Measurements from ENCODE around the gene CCZ1B. TPM values are rescaled to one million over a fixed set of nuclear protein-coding genes. Genes with fewer than 3 reads are reported as not detected.
A peak's percentile ranks its signal among the peaks of the same experiment; 100 is the strongest.
"Not testable (repeated sequence)": the region's sequence is repeated elsewhere in the genome, so short reads cannot be mapped to it uniquely, and the experiment has no call there.

The CCZ1B gene
- total RNA-seq, 1 experiment from 2014 or later = 81.2 TPM

GRCh38 chr7:6792113-6792872 is 33.8 kb downstream of the CCZ1B start:
- POLR2A ChIA-PET; H3K27me3 ChIP-seq (ENCODE audit: control insufficient read depth, insufficient read depth, low read length); H3K27ac ChIP-seq (ENCODE audit: low read length); H3K36me3 ChIP-seq (ENCODE audit: control insufficient read depth, insufficient read depth, low read length); H3K9me3 ChIP-seq (ENCODE audit: control insufficient read depth, insufficient read depth, low read depth, low read length); BruUV-seq (replicated peaks); CTCF ChIA-PET; H3K4me3 ChIP-seq (ENCODE audit: low read depth in 2 of 2, low read length in 2 of 2); in situ Hi-C loops (cut with HindIII; ENCODE audit: low pct_unique_long_range_greater_than_20kb, low sequenced_read_pairs); H3K4me1 ChIP-seq (ENCODE audit: control insufficient read depth, insufficient read depth, low read length); intact Hi-C loops (cut with micrococcal nuclease; ENCODE audit: unreplicated experiment): not testable (repeated sequence)
- ATAC-seq (peak; percentile 95), DNase-seq (ENCODE audit: low read depth, low spot score) (peak; percentile 55)

GRCh38 chr7:6789353-6789752 is 36.7 kb downstream of the CCZ1B start:
- H3K27me3 ChIP-seq (ENCODE audit: control insufficient read depth, insufficient read depth, low read length); DNase-seq (ENCODE audit: low read depth, low spot score); H3K36me3 ChIP-seq (ENCODE audit: control insufficient read depth, insufficient read depth, low read length); ATAC-seq; CTCF ChIA-PET; H3K4me1 ChIP-seq (ENCODE audit: control insufficient read depth, insufficient read depth, low read length); POLR2A ChIA-PET; intact Hi-C loops (cut with micrococcal nuclease; ENCODE audit: unreplicated experiment); H3K4me3 ChIP-seq (ENCODE audit: low read depth in 2 of 2, low read length in 2 of 2); H3K27ac ChIP-seq (ENCODE audit: low read length); in situ Hi-C loops (cut with HindIII; ENCODE audit: low pct_unique_long_range_greater_than_20kb, low sequenced_read_pairs); H3K9me3 ChIP-seq (ENCODE audit: control insufficient read depth, insufficient read depth, low read depth, low read length); BruUV-seq (replicated peaks): not testable (repeated sequence)

GRCh38 chr7:6781581-6781980 is 44.5 kb downstream of the CCZ1B start:
- in situ Hi-C loops (cut with HindIII; ENCODE audit: low pct_unique_long_range_greater_than_20kb, low sequenced_read_pairs); DNase-seq (ENCODE audit: low read depth, low spot score); H3K4me3 ChIP-seq (ENCODE audit: low read depth in 2 of 2, low read length in 2 of 2); POLR2A ChIA-PET; intact Hi-C loops (cut with micrococcal nuclease; ENCODE audit: unreplicated experiment); BruUV-seq (replicated peaks); H3K9me3 ChIP-seq (ENCODE audit: control insufficient read depth, insufficient read depth, low read depth, low read length); CTCF ChIA-PET; H3K4me1 ChIP-seq (ENCODE audit: control insufficient read depth, insufficient read depth, low read length); H3K36me3 ChIP-seq (ENCODE audit: control insufficient read depth, insufficient read depth, low read length); H3K27ac ChIP-seq (ENCODE audit: low read length); ATAC-seq; H3K27me3 ChIP-seq (ENCODE audit: control insufficient read depth, insufficient read depth, low read length): not testable (repeated sequence)

GRCh38 chr7:6761186-6761585 is 64.9 kb downstream of the CCZ1B start:
- H3K27ac ChIP-seq (ENCODE audit: low read length); H3K9me3 ChIP-seq (ENCODE audit: control insufficient read depth, insufficient read depth, low read depth, low read length); H3K27me3 ChIP-seq (ENCODE audit: control insufficient read depth, insufficient read depth, low read length); ATAC-seq; H3K4me1 ChIP-seq (ENCODE audit: control insufficient read depth, insufficient read depth, low read length); DNase-seq (ENCODE audit: low read depth, low spot score); intact Hi-C loops (cut with micrococcal nuclease; ENCODE audit: unreplicated experiment); in situ Hi-C loops (cut with HindIII; ENCODE audit: low pct_unique_long_range_greater_than_20kb, low sequenced_read_pairs); H3K36me3 ChIP-seq (ENCODE audit: control insufficient read depth, insufficient read depth, low read length); POLR2A ChIA-PET; CTCF ChIA-PET; BruUV-seq (replicated peaks); H3K4me3 ChIP-seq (ENCODE audit: low read depth in 2 of 2, low read length in 2 of 2): not testable (repeated sequence)

- POLR2A ChIA-PET; H3K36me3 ChIP-seq (ENCODE audit: control insufficient read depth, insufficient read depth, low read length); H3K4me3 ChIP-seq (ENCODE audit: low read depth in 2 of 2, low read length in 2 of 2); in situ Hi-C loops (cut with HindIII; ENCODE audit: low pct_unique_long_range_greater_than_20kb, low sequenced_read_pairs); intact Hi-C loops (cut with micrococcal nuclease; ENCODE audit: unreplicated experiment); BruUV-seq (replicated peaks); H3K27ac ChIP-seq (ENCODE audit: low read length); DNase-seq (ENCODE audit: low read depth, low spot score); H3K4me1 ChIP-seq (ENCODE audit: control insufficient read depth, insufficient read depth, low read length); H3K27me3 ChIP-seq (ENCODE audit: control insufficient read depth, insufficient read depth, low read length); CTCF ChIA-PET; H3K9me3 ChIP-seq (ENCODE audit: control insufficient read depth, insufficient read depth, low read depth, low read length): not testable (repeated sequence)
- peak; percentile 79 for ATAC-seq
These were observed 72.1 kb downstream of the CCZ1B start, which contains the start of gene RSPH10B2 for GRCh38 chr7:6753964-6754363. Gene RSPH10B2 (plus strand): TSS chr7:6754103. CDS start chr7:6757678, 3,575 bp downstream.

GRCh38 chr7:6750173-6750572 is 75.9 kb downstream of the CCZ1B start:
- intact Hi-C loops (cut with micrococcal nuclease; ENCODE audit: unreplicated experiment); H3K27ac ChIP-seq (ENCODE audit: low read length); POLR2A ChIA-PET; H3K4me3 ChIP-seq (ENCODE audit: low read depth in 2 of 2, low read length in 2 of 2); in situ Hi-C loops (cut with HindIII; ENCODE audit: low pct_unique_long_range_greater_than_20kb, low sequenced_read_pairs); ATAC-seq; DNase-seq (ENCODE audit: low read depth, low spot score); H3K36me3 ChIP-seq (ENCODE audit: control insufficient read depth, insufficient read depth, low read length); H3K9me3 ChIP-seq (ENCODE audit: control insufficient read depth, insufficient read depth, low read depth, low read length); BruUV-seq (replicated peaks); CTCF ChIA-PET; H3K27me3 ChIP-seq (ENCODE audit: control insufficient read depth, insufficient read depth, low read length); H3K4me1 ChIP-seq (ENCODE audit: control insufficient read depth, insufficient read depth, low read length): not testable (repeated sequence)

- in situ Hi-C loops (cut with HindIII; ENCODE audit: low pct_unique_long_range_greater_than_20kb, low sequenced_read_pairs) = not testable (repeated sequence)
These were observed 76.7 kb downstream of the CCZ1B start for GRCh38 chr7:6749335-6749734.

More at GRCh38 chr7:6749335-6749734, 76.7 kb downstream of the CCZ1B start:
- POLR2A ChIA-PET; DNase-seq (ENCODE audit: low read depth, low spot score); H3K9me3 ChIP-seq (ENCODE audit: control insufficient read depth, insufficient read depth, low read depth, low read length); H3K4me3 ChIP-seq (ENCODE audit: low read depth in 2 of 2, low read length in 2 of 2); H3K27me3 ChIP-seq (ENCODE audit: control insufficient read depth, insufficient read depth, low read length); H3K36me3 ChIP-seq (ENCODE audit: control insufficient read depth, insufficient read depth, low read length); intact Hi-C loops (cut with micrococcal nuclease; ENCODE audit: unreplicated experiment); H3K4me1 ChIP-seq (ENCODE audit: control insufficient read depth, insufficient read depth, low read length); H3K27ac ChIP-seq (ENCODE audit: low read length); BruUV-seq (replicated peaks); CTCF ChIA-PET; ATAC-seq: not testable (repeated sequence)

All from Panc1 (cell line).